ENCODE measurements around the gene KIF18A.

KIF18A gene

GRCh38 chr11:27971171-27971570, 136.8 kb downstream of the KIF18A start:
- no peak for TF ChIP-seq CTCF (IDR thresholded peaks at IDR 0.05)
- Histone ChIP-seq H3K4me3 (ENCODE audit: low read depth in 1 of 2, low read length in 1 of 2) (no peak overlapping the region), H3K36me3 (no peaks in the 10 kb centered on the region), H3K27ac (no peak overlapping the region), H3K27me3 (no peaks in the 10 kb centered on the region), H3K9me3 (no peaks in the 10 kb centered on the region), H3K4me1 (ENCODE audit: control insufficient read depth in 1 of 2, insufficient read depth in 1 of 2, low read depth in 1 of 2, low read length in 1 of 2) (no peaks in the 10 kb centered on the region)
